ENCODE measurements around the gene MYO5B.

Gene MYO5B

DNA sequence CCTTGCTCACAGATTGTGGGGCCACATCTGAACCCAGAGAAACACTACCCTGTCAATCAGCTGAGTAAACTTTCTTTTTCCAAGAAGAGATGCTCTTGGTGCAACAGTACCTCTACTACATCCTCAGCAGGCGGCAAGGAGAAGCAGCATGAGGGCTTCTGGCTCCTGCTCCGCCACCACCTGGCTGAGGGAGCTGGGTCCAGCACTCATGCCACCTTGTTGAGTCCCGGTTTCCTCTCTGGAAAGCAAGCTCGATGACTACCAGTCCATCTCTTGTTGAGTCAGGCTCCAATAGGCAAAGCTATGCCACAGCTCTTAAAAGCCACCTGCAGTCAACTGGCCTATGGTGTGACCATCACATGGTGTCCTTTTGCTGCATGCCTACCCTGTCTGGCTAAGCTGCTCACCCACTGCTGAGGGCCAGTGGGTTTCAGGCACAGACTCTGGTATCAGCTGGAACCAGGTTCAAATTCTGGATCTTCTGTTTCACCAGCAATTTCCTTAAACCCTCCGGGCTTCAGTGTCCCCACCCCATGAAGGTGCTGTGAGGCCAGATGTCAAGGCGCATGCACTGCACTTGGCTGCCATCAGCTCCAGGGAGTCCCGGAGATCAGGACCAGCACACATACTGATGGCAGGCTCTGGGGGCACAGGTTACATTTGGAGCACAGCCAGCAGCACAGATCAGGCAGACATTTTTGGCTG lies 339.1 kb downstream of the MYO5B start:
- no peak for DNase-seq (ENCODE audit: low read depth in 2 of 2)

DNA sequence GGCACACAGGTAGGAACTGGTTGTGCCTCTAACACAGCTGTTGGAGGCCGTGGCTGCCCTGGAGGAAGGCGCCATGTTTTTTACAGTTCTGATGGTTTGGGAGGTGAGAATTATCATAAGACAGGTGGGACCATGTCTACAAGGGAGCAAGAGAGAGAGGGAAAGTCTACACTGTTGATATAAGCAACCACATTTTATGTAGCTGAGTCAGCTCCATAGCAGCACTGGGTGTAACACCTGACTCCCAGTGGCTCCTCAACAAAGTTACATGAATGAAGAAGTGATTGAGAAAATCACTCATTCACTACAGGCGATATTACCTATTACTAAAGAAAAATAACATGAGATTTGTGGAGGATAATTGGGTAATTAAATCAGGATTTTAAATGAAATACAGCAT lies 340.3 kb downstream of the MYO5B start:
- no peak for DNase-seq (ENCODE audit: low read depth in 2 of 2)

DNA sequence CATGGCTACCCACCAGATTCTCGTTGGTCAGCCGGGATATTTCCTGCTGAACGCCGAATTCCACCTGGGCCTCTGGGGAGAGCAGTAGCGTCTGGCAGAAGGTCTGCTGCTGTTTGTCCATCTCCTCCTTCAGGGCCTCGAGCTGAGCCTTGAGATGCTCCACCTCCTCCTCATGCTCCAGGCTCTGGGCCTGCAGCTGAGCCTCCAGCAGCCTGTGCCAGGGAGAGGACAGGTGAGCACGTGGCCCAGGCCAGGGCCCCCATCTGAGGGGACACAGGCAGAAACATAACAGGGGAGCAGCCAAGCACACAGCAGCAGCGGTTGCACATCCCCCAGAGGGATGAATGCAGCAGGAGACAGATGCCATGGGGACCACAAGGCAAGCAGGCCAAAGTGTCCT lies 341.5 kb downstream of the MYO5B start:
- DNase-seq (ENCODE audit: low read depth in 2 of 2): no peak

GRCh38 chr18:49853011-49853410 lies 341.9 kb downstream of the MYO5B start:
- DNase-seq (ENCODE audit: low read depth in 2 of 2): no peak

DNA sequence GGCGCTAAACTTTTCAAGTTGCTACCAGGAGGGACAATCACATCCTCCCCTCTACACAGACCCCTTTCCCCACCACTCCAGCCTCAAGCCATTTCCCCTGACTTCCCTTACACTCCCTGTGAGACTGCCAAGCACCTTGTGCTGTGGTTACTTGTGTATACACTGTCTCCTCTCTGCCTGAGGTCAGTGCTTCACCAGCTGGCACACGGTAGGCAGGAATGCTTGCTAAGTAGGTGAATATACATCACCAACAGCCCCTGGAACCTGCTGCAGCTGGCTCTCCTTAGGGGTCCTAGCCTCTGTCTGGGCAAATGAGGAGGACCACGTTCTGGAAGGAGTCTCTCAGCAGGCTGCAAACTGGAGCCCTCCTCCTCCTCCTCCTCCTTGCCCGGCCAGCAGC lies 343.3 kb downstream of the MYO5B start:
- DNase-seq (ENCODE audit: low read depth in 2 of 2): no peak

DNA sequence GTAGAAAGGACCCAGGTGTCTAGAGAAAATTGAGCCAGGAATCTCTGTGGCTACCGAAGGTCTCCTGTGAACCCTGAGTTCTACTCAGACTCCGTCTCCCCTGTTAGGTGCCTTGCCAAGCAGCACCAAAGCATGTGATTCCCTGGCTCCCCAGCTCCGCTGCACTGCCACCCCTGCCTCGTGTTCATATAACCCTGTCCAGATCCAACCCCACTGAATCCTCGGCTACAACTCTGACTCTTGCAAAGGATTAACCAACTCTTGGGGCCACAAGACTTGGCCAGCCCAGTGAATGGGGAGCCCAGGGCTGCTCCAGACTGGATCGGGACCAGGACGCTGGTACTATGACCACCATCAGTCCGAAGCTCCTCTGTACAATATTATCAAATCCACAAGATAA lies 344.3 kb downstream of the MYO5B start:
- no peak for DNase-seq (ENCODE audit: low read depth in 2 of 2)

DNA sequence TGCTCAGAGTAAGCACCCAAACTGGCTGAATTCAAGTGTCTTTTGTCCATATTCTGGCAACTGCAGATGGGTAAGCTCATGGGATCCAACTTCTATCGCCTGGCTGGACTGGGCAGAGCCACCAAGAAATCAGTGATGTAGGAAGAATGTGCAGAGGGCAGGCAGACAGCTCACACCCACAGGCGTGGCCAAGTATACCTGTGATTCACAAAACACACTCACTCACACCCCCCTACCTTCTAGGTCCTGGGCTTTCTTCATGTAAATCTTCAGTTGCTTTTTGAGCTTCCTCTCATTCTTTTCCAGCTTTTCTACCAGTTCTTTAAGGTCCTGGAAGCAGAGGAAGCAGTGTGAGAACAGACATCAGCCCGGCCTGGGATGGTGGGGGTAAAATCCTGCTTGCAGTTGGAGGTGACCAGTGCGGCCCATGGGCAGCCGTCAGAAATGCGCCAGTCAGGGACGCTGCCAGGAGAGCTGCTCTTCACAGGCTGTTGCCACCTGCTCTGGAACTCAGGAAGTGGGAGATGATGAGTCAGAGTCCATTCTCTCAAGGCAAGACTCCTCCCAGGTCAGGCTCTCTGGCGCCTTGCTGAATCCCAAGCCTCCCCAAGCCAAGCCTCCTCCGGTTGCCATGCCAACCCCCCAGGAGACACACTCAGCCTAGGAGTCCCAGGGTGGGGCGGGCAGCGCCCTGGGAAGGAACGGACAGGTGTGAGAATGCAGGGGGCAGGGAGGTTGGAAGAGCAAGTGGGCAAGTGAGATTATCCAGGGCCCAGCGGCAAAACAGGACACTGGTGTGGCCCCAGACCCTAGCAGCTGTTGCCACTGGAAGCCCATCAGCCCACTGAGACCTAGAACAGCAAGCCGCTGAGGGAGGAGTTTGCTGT lies 345.4 kb downstream of the MYO5B start:
- no peak for DNase-seq (ENCODE audit: low read depth in 2 of 2)

DNA sequence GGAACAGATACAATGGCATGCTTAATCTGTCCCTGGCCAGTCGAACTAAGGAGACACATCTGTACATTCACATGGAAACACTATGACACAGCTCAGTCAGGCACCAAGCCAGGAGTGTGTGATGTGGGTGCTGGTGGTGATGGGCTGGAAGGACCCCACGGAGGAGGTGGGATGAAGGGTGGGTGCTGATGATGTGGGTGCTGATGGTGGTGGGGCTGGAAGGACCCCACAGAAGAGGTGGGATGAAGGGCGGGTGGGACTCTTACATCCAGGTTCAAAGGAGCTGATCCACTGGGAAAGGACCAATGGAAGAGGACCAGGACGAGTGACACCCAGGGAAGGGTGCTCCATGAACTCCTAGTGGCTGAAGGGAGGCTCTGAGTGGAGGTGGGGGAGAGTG lies 346.8 kb downstream of the MYO5B start:
- DNase-seq (ENCODE audit: low read depth in 2 of 2): no peak

DNA sequence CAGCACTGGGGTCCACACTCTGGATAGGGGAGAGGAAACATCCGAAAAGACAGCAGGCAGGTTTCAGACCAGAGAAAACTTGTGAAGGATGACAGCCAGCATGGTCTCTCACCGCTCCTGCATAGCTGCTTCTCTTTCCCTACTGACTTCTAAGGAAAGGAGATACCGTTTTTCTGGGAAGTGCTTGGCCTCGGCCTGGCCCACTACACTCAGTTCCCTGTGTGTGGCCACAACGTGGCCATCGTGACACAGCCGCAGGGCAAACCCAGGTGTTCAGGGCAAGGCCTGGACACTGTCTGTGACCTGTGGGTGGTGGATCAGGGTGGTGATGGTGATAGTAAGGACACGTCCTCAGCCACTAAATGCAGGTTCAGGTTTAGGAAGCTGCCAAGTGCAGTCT lies 347.4 kb downstream of the MYO5B start:
- DNase-seq (ENCODE audit: low read depth in 2 of 2): no peak

DNA sequence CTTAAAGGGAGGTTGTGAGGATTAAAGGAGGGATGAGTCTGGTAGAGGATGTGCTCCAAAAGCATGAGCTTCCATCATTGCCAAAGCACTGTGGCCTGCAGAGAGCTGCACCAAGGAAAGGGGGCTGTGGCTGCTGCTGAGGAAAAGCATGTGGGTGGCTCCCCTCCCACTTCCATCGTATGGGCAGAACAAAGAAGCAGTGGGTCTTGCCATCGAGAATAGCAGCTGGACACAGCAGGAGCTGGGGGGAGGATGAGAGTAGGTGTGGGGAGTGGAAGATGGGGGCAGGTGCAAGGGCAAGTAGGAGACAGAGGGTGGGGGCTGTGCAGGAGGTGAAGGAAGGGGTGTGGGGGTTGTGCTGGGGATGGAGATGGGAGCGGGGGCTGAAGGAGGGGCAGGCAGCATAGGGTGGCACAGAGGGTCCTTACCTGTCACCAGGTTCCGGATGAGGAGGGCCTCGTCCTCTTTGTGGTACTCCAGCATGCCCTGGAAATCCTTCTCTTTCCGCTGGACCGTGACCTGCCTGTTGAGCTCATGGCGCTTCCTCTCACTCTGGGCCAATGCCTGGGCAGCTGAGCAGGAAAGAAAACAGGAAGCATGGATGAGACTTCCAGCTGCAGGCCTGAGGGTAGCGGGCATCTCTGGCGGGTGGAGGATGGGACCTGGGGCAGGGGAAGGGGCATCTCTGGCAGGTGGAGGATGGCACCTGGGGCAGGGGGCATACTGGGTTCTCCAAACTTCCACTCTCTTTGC lies 348.1 kb downstream of the MYO5B start:
- no peak for DNase-seq (ENCODE audit: low read depth in 2 of 2)

- DNase-seq (ENCODE audit: low read depth in 2 of 2): no peak
Observed at GRCh38 chr18:49846361-49846662, 348.6 kb downstream of the MYO5B start.

GRCh38 chr18:49845629-49846360 lies 349.2 kb downstream of the MYO5B start:
- no peak for DNase-seq (ENCODE audit: low read depth in 2 of 2)

GRCh38 chr18:49844903-49845302 lies 350.0 kb downstream of the MYO5B start:
- DNase-seq (ENCODE audit: low read depth in 2 of 2): no peak

GRCh38 chr18:49843778-49844625 lies 350.9 kb downstream of the MYO5B start:
- no peak for DNase-seq (ENCODE audit: low read depth in 2 of 2)

- DNase-seq (ENCODE audit: low read depth in 2 of 2): no peak
Observed at GRCh38 chr18:49843131-49843530, 351.8 kb downstream of the MYO5B start.

DNA sequence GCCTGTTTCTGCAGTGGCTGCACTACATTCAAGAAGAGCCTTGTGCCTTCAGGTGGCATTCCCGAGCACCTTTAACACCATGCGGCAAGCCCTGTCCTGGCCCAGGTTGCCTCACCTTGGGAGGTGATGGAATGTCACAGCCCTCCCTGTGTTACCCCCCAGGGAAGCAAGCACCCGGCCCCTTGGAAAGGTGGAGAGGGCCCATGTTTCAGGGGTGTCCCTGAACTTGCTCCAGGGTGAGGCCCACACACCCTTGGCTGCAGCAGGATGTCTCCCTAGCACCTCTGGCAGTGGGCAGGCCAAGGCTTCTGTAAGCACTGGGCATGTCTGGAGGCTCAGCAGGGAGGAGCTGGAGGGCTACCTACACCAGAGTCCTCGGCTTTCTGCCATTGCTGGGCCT lies 352.3 kb downstream of the MYO5B start:
- no peak for DNase-seq (ENCODE audit: low read depth in 2 of 2)

GRCh38 chr18:49841236-49842217 lies 353.4 kb downstream of the MYO5B start:
- no peak for DNase-seq (ENCODE audit: low read depth in 2 of 2)

- no peak for DNase-seq (ENCODE audit: low read depth in 2 of 2)
Observed at GRCh38 chr18:49839012-49839411, 355.9 kb downstream of the MYO5B start.

DNA sequence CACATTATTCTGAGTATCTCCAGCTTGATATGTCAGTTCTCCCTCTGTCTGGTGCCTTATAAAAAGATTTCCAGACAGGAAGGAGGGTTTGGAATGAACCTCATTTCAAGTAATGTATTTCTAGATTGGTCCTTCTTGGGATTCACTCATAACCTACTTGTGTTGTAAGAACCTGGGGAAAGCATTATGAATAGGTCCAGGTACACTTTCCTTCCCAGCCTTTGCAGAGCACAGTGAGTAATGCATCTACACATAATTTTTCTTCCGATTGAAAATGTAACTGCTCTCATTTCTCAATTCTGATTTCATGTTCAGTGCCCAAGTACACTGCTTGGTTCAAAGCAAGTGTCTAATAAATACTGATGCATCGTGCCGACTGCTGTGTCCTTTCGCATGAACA lies 356.6 kb downstream of the MYO5B start:
- no peak for DNase-seq (ENCODE audit: low read depth in 2 of 2)

DNA sequence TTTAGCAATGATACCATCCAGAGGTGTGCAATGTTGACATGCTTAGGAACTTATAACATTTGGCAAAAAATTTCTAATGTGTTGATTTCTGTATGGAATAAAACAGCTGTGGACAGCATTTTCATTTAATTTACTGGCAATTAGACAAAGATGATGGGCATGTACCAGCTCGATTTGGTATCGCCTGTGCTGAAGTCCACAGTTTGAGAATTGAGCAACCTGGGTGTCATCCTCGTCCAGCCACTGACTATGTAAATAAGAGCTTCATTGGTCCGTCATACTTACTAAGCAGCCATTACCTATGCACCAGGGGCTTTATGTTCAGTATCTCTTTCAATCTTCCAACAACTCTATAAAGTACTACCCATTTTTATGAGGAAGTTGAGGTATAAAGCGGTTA lies 357.1 kb downstream of the MYO5B start:
- DNase-seq (ENCODE audit: low read depth in 2 of 2): no peak

All from stimulated activated CD8-positive, alpha-beta memory T cell treated with anti-CD3 and anti-CD28 coated beads, Interleukin-15, amount 100 ng/mL, for 4 hours (primary cell).